HG02798 (cell line): ENCODE data around the gene CACTIN.

Source experiments
- ATAC-seq: cut with Tn5 transposase; IDR thresholded peaks from one replicate; pipeline ENCODE4 v1.9.1; 2021; ENCODE audit warnings: mild to moderate bottlenecking; ENCODE audit not compliant: unreplicated experiment, poor library complexity

The CACTIN gene

GRCh38 chr19:3613818-3614661 lies 12.6 kb downstream of the CACTIN start:
- no peak for ATAC-seq

- no peak for ATAC-seq
Observed at GRCh38 chr19:3612901-3613741, 13.5 kb downstream of the CACTIN start.

GRCh38 chr19:3612330-3612729 lies 14.3 kb downstream of the CACTIN start:
- no peak for ATAC-seq

GRCh38 chr19:3611841-3612240 lies 14.7 kb downstream of the CACTIN start:
- no peak for ATAC-seq

- no peak for ATAC-seq
Observed at GRCh38 chr19:3610745-3611717, 15.6 kb downstream of the CACTIN start.

- no peak for ATAC-seq
Observed at GRCh38 chr19:3609779-3610719, 16.5 kb downstream of the CACTIN start.

- no peak for ATAC-seq
Observed at GRCh38 chr19:3608750-3609322, 17.8 kb downstream of the CACTIN start.

- ATAC-seq, result no peak
Observed at GRCh38 chr19:3608079-3608641, 18.4 kb downstream of the CACTIN start.

GRCh38 chr19:3607303-3608078 lies 19.1 kb downstream of the CACTIN start:
- ATAC-seq, result no peak

- no peak for ATAC-seq
Observed at GRCh38 chr19:3606690-3607289, 19.8 kb downstream of the CACTIN start, which contains the start of gene TBXA2R. Gene TBXA2R, minus strand, starts transcription at chr19:3606875. Its CDS starts 6,241 bp downstream, at chr19:3600634.

- ATAC-seq, result no peak
Observed at GRCh38 chr19:3606174-3606689, 20.4 kb downstream of the CACTIN start.

GRCh38 chr19:3605770-3606169 lies 20.8 kb downstream of the CACTIN start:
- ATAC-seq, result no peak

- no peak for ATAC-seq
Observed at GRCh38 chr19:3605361-3605760, 21.2 kb downstream of the CACTIN start.

GRCh38 chr19:3604987-3605343 lies 21.6 kb downstream of the CACTIN start:
- ATAC-seq, result no peak

- ATAC-seq, result no peak
Observed at GRCh38 chr19:3604227-3604986, 22.2 kb downstream of the CACTIN start.

- ATAC-seq, result no peak
Observed at GRCh38 chr19:3603121-3603811, 23.3 kb downstream of the CACTIN start.
